HFF-Myc (cell line): Measurements from ENCODE around the gene FAM170B.
A peak's percentile ranks its signal among the peaks of the same experiment; 100 is the strongest.

Experiments
- DNase-seq: peaks from one replicate; pipeline ENCODE4 v3.0.0-alpha.2; 2011; ENCODE audit warnings: low read depth; ENCODE audit errors: extremely low read depth
- H3K4me3 ChIP-seq: replicated peaks from 2 replicates; pipeline ENCODE4 v1.5.1; 2011; ENCODE audit warnings: low read depth, mild to moderate bottlenecking, control low read depth, low read length
- CTCF ChIP-seq: IDR thresholded peaks from 2 replicates; pipeline ENCODE4 v1.5.1; 2012; ENCODE audit warnings: mild to moderate bottlenecking, low read depth, low read length, control low read depth; ENCODE audit errors: missing control alignments

The FAM170B gene

GRCh38 chr10:49165259-49165658 is 31.4 kb upstream of the FAM170B start:
- no peak overlapping the region for H3K4me3 ChIP-seq
- no peak for TF ChIP-seq CTCF
- DNase-seq = no peak

- no peak for DNase-seq
- H3K4me3 ChIP-seq = no peak overlapping the region
- peak; percentile 65 for TF ChIP-seq CTCF
Observed at GRCh38 chr10:49164559-49165188, 30.9 kb upstream of the FAM170B start.

GRCh38 chr10:49163741-49164140 is 29.9 kb upstream of the FAM170B start:
- H3K4me3 ChIP-seq = no peak overlapping the region
- no peak for TF ChIP-seq CTCF
- DNase-seq = no peak

GRCh38 chr10:49162761-49163310 is 29.0 kb upstream of the FAM170B start:
- H3K4me3 ChIP-seq = no peak overlapping the region
- DNase-seq = no peak
- no peak for TF ChIP-seq CTCF

GRCh38 chr10:49162063-49162462 is 28.2 kb upstream of the FAM170B start:
- no peak overlapping the region for H3K4me3 ChIP-seq
- no peak for TF ChIP-seq CTCF
- DNase-seq = no peak

GRCh38 chr10:49161411-49161997 is 27.7 kb upstream of the FAM170B start:
- TF ChIP-seq CTCF = peak; percentile 46
- DNase-seq = no peak
- no peak overlapping the region for H3K4me3 ChIP-seq
